Tracheal epithelial cell (primary cell): ENCODE data around the gene NCOA7. TPM values are rescaled to one million over a fixed set of nuclear protein-coding genes. Genes with fewer than 3 reads are reported as not detected.

Experiments
- total RNA-seq: library from RNA; depleted of rRNA; stranded (reverse); fragments of >200 nt; gene quantifications from 2 replicates; pipeline ENCODE4 v1.2.1, GENCODE V29; 2014

NCOA7 gene, protein sequence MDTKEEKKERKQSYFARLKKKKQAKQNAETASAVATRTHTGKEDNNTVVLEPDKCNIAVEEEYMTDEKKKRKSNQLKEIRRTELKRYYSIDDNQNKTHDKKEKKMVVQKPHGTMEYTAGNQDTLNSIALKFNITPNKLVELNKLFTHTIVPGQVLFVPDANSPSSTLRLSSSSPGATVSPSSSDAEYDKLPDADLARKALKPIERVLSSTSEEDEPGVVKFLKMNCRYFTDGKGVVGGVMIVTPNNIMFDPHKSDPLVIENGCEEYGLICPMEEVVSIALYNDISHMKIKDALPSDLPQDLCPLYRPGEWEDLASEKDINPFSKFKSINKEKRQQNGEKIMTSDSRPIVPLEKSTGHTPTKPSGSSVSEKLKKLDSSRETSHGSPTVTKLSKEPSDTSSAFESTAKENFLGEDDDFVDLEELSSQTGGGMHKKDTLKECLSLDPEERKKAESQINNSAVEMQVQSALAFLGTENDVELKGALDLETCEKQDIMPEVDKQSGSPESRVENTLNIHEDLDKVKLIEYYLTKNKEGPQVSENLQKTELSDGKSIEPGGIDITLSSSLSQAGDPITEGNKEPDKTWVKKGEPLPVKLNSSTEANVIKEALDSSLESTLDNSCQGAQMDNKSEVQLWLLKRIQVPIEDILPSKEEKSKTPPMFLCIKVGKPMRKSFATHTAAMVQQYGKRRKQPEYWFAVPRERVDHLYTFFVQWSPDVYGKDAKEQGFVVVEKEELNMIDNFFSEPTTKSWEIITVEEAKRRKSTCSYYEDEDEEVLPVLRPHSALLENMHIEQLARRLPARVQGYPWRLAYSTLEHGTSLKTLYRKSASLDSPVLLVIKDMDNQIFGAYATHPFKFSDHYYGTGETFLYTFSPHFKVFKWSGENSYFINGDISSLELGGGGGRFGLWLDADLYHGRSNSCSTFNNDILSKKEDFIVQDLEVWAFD
- total RNA-seq, result 24.5 and 48.7 TPM in 2 replicates

DNA sequence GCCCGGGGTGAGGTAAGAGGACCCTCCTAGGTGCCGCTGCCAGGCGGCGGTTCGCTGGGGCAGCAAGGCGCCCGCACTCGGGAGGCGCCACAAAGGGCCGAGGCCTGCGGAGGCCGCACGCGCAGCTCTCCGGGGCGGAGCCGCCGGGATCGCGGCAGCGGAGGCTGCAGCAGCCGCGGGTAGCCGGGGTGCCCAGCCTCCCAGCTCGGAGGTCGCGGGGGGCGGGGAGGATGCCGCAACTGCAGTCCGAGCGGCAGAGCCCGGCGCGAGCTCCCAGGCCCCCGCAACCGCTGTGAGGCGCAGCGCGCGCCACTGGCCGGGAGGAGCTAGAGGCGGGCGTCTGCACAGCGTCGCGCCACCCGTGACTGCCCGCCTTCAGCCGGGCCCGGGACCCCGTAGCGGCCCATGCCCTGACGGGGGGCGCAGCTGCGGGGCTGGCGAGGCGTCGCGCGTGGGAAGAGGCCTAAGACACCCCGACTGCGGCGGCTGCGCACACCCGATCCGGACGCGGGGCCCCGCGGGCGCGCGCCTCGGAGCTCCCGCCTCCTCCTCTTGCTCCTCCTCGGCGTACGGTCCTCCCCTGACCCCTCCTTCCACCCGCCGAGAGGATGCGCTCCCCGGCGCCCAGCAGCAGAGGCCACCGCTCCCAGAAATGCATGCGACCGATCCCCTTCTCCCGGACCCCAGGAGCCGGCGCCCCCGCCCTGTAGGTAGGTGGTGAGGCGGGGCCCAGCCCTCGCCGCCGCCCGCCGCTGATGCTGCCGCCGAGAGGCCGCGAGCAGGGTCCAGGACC lies at the start of gene NCOA7:
NCOA7 (plus strand) TSS at position 603 of the 793 bp plus-strand sequence. CDS start 24,395 bp downstream, outside the sequence.

DNA sequence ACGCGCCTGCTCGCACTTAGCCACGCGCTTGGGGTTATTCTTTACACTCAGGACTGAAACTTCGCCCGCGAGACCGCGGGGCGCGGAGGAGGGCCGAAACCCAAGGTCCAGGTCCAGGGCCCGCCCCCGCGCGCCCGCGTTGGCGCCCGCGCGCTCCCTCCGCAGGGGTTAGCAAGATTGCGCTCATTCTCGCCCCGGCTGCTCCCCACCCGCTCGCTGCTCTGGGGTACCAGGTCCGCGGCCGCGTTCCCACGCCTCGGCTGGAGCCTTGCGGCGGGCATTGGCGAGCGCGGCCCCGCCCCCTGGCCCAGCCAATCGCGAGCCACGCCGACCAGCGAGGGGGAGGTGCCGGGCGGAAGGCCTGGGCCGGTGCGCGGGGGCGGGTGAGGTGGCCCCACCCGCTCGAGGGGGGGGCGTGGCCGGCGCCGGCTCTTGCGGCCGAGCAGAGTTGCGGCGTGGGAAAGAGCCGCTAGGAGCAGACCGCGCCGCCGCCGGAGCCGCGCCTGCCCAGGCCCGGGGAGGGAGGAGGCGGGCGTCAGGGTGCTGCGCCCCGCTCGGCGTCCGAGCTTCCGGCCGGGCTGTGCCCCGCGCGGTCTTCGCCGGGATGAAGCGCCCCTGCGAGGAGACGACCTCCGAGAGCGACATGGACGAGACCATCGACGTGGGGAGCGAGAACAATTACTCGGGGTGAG lies 41.4 kb upstream of the NCOA7 start, which contains the start of gene HEY2:
HEY2 (plus strand) TSS at position 460 of the 692 bp plus-strand sequence; CDS start at position 605, 145 bp downstream.

DNA sequence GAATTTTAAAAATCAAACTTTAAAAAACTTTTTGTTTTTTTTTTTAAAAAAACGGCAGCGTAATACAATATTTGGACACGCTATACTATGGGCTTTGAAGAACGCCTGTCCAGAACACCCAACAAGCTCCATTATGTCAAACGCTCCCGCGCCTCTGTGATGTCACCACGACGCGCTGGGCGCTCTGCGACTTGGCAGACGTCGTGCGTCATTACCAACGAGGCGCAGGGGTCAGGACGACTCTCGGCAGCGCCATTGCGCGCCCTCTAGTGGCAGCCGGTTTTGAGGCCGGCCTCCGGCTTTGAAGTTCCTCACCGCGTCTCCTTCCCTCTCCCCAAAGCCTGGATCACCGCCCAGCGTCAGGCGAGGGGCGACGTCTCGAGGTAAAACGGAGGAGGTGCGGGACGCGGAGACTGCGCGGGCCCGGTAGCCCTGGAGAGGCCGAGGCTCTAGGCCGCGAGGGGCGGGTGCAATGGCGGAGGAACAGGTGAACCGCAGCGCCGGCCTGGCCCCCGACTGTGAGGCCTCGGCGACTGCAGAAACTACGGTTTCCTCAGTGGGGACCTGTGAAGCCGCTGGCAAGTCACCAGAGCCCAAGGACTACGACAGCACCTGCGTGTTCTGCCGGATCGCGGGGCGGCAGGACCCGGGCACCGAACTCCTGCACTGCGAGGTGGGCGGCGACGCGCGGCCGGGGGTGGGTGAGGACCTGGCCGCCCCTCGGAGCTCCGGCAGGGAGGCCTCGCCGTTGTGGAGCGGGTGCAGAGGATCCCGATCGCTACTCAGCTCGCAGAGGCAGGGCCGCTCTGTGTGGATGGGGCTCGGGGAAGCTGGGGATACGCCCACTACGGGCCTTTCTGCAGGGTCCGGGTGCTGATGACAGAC lies 166.0 kb downstream of the NCOA7 start, which contains the start of gene HINT3:
HINT3 (plus strand) TSS at position 265 of the 885 bp plus-strand sequence; CDS start at position 473, 208 bp downstream.

Other genes with a start within 250 kb of the NCOA7 start
- gene HEY2, start 41.3 kb upstream of the NCOA7 start, total RNA-seq, result under 0.01 and 0.24 TPM in 2 replicates
- gene HINT3, start 165.8 kb downstream of the NCOA7 start, total RNA-seq, result 27.3 and 28.0 TPM in 2 replicates
- gene TRMT11, start 195.6 kb downstream of the NCOA7 start, total RNA-seq, result 22.2 and 29.8 TPM in 2 replicates